GM23248 (cell line): ENCODE measurements around the gene KCNAB3.

ENCODE experiments used
- EZH2 ChIP-seq: fragments of 200-600 bp; sonication (generic); IDR thresholded peaks from 2 replicates; pipeline ENCODE4 v1.6.1; 2018; ENCODE audit warnings: antibody characterized with exemption, mild to moderate bottlenecking; ENCODE audit not compliant: insufficient read depth, poor library complexity, severe bottlenecking
- EZH2phosphoT487 ChIP-seq: fragments of 200-600 bp; sonication (generic); IDR thresholded peaks from 2 replicates; pipeline ENCODE4 v1.6.1; 2018; ENCODE audit warnings: antibody characterized with exemption, moderate library complexity, mild to moderate bottlenecking, low read depth; ENCODE audit not compliant: insufficient read depth

- no peak for TF ChIP-seq EZH2
- TF ChIP-seq EZH2phosphoT487 = no peak
Measured at GRCh38 chr17:7969433-7969832, 39.8 kb upstream of the KCNAB3 start.
